HepG2 (cell line): ENCODE data around the gene ORC3.
"Not testable (repeated sequence)": the region's sequence is repeated elsewhere in the genome, so short reads cannot be mapped to it uniquely, and the experiment has no call there.

Source experiments
- BCL6 ChIP-seq: IDR thresholded peaks from 2 replicates; pipeline ENCODE4 v1.6.1; 2016; ENCODE audit warnings: missing genetic modification reagents, missing compliant biosample characterization
- CBX2 ChIP-seq, 2 experiments: fragments of 200-600 bp in 1 of 2; sonication (generic); formaldehyde crosslinking in 1 of 2; IDR thresholded peaks; 2 replicates each; pipeline versions ENCODE4 v1.7.0 to v1.8.1; 2018 to 2022; ENCODE audit warnings: low read depth in 2 of 2, low read length in 1 of 2, mild to moderate bottlenecking in 1 of 2, missing genetic modification reagents in 1 of 2
- FOXK1 ChIP-seq: sonication (generic); formaldehyde crosslinking; IDR thresholded peaks from 2 replicates; pipeline ENCODE4 v1.4.0; 2020; ENCODE audit warnings: low read depth, missing genetic modification reagents, borderline replicate concordance
- HNRNPK ChIP-seq: fragments of 200-400 bp; formaldehyde crosslinking; IDR thresholded peaks from 2 replicates; pipeline ENCODE4 v1.6.1; 2018; ENCODE audit warnings: low read length, low read depth, moderate library complexity, mild to moderate bottlenecking; ENCODE audit not compliant: poor library complexity, severe bottlenecking
- POLR2A ChIP-seq, 2 experiments: IDR thresholded peaks; 2 replicates each; pipeline ENCODE4 v1.6.1; 2011; ENCODE audit warnings: low read depth in 2 of 2, low read length in 2 of 2, mild to moderate bottlenecking in 1 of 2, moderate library complexity in 1 of 2; ENCODE audit not compliant: insufficient read depth in 1 of 2
- POLR2AphosphoS5 ChIP-seq: IDR thresholded peaks from 2 replicates; pipeline ENCODE4 v1.6.1; 2012; ENCODE audit warnings: low read depth, low read length
- ZNF121 ChIP-seq: sonication (generic); formaldehyde crosslinking; IDR thresholded peaks from 2 replicates; pipeline ENCODE4 v1.5.0; 2020; ENCODE audit warnings: mild to moderate bottlenecking, missing genetic modification reagents
- ZNF24 ChIP-seq: fragments of 450-650 bp; IDR thresholded peaks from 2 replicates; pipeline ENCODE4 v1.6.1; 2017; ENCODE audit warnings: antibody characterized with exemption, mild to moderate bottlenecking
- ZNF460 ChIP-seq: sonication (generic); formaldehyde crosslinking; IDR thresholded peaks from 2 replicates; pipeline ENCODE4 v1.5.1; 2020; ENCODE audit warnings: missing genetic modification reagents, mild to moderate bottlenecking, borderline replicate concordance
- ZNF496 ChIP-seq: sonication (generic); formaldehyde crosslinking; IDR thresholded peaks from 2 replicates; pipeline ENCODE4 v1.8.1; 2023; ENCODE audit warnings: mild to moderate bottlenecking, moderate library complexity, missing genetic modification reagents; ENCODE audit not compliant: insufficient replicate concordance
- ZNF841 ChIP-seq: sonication (generic); formaldehyde crosslinking; IDR thresholded peaks from 2 replicates; pipeline ENCODE4 v1.8.1; 2023; ENCODE audit warnings: missing genetic modification reagents, borderline replicate concordance
- TF ChIP-seq, protein P1 (sequence below): sonication (generic); formaldehyde crosslinking; IDR thresholded peaks from 2 replicates; pipeline ENCODE4 v1.5.0; 2020; ENCODE audit warnings: mild to moderate bottlenecking, missing genetic modification reagents, moderate library complexity
- TF ChIP-seq, protein P2 (sequence below): sonication (generic); formaldehyde crosslinking; IDR thresholded peaks from 2 replicates; pipeline ENCODE4 v1.4.0; 2020; ENCODE audit warnings: mild to moderate bottlenecking, missing genetic modification reagents

DNA sequence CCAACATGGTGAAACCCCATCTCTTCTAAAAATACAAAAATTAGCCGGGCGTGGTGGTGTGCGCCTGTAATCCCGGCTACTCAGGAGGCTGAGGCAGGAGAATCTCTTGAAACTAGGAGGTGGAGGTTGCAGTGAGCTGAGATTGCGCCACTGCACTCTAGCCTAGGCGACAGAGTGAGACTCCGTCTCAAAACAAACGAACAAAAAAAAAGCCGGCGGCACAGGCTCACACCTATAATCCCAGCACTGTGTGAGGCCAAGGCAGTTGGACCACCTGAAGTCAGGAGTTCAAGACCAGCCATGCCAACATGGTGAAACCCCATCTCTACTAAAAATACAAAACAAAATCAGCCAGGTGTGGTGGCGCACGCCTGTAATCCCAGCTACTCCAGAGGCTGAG lies 106.9 kb downstream of the ORC3 start:
- TF ChIP-seq ZNF841 (CRISPR knock-in tag); BCL6 (CRISPR knock-in tag); POLR2AphosphoS5; ZNF121 (CRISPR knock-in tag); ZNF24; FOXK1 (CRISPR knock-in tag); ZNF496; HNRNPK; CBX2 (IDR thresholded peaks at IDR 0.05; ENCODE audit: low read depth, low read length); CBX2 (CRISPR knock-in tag; IDR thresholded peaks at IDR 0.05; ENCODE audit: low read depth); POLR2A (IDR thresholded peaks at IDR 0.05; ENCODE audit: insufficient read depth in 1 of 2, low read depth in 2 of 2, low read length in 2 of 2); ZNF460: not testable (repeated sequence)
- TF ChIP-seq, protein P1, sequence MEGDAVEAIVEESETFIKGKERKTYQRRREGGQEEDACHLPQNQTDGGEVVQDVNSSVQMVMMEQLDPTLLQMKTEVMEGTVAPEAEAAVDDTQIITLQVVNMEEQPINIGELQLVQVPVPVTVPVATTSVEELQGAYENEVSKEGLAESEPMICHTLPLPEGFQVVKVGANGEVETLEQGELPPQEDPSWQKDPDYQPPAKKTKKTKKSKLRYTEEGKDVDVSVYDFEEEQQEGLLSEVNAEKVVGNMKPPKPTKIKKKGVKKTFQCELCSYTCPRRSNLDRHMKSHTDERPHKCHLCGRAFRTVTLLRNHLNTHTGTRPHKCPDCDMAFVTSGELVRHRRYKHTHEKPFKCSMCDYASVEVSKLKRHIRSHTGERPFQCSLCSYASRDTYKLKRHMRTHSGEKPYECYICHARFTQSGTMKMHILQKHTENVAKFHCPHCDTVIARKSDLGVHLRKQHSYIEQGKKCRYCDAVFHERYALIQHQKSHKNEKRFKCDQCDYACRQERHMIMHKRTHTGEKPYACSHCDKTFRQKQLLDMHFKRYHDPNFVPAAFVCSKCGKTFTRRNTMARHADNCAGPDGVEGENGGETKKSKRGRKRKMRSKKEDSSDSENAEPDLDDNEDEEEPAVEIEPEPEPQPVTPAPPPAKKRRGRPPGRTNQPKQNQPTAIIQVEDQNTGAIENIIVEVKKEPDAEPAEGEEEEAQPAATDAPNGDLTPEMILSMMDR (CRISPR knock-in tag) = not testable (repeated sequence)
- TF ChIP-seq, protein P2, sequence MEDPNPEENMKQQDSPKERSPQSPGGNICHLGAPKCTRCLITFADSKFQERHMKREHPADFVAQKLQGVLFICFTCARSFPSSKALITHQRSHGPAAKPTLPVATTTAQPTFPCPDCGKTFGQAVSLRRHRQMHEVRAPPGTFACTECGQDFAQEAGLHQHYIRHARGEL = not testable (repeated sequence)
